ENCODE measurements around the gene TTBK2. TPM values are rescaled to one million over a fixed set of nuclear protein-coding genes. Genes with fewer than 3 reads are reported as not detected.

TTBK2 gene
- total and polyA plus RNA-seq, 10 donors = 1.4 to 27.8 (median 19.5) TPM

DNA sequence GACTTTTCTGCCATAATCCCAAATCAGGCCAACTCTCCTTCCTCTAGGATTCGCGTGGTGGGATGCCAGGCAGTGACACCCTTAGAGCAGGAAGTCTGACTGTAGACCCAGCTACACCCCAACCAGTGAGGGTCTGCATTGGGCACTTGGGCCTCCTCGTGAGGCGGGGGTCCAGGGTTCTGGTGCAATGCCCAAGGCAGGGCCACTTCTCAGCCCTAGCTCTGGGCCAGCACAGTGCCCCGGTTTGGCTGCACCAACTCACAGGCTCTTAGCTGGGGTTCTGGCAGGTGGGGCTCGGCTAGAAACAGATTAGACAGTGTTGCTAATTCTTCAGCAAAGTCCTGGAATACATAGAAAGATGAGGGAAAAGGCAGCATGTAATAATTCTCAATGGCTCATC lies 196.3 kb downstream of the TTBK2 start:
- H3K4me1 ChIP-seq = no peaks in the 10 kb centered on the region
- H3K9me3 ChIP-seq = no peaks in the 10 kb centered on the region
- no peak overlapping the region for H3K27ac ChIP-seq
- H3K27me3 ChIP-seq (replicated peaks in 1 of 7) = no peaks in the 10 kb centered on the region
- peaks cover 0 to 100% (median 82%) of the 10 kb centered on the region in 6 donors for H3K36me3 ChIP-seq
- DNase-seq = no peak
- no peak overlapping the region for H3K4me3 ChIP-seq
- intact Hi-C loops (cut with DNase I; ENCODE audit: low total_unique reads) = no loop called here
- TF ChIP-seq POLR2AphosphoS5 (IDR thresholded peaks at IDR 0.05) (no peak), POLR2A (IDR thresholded peaks at IDR 0.05) (no peak)
- TF ChIP-seq, protein P1, sequence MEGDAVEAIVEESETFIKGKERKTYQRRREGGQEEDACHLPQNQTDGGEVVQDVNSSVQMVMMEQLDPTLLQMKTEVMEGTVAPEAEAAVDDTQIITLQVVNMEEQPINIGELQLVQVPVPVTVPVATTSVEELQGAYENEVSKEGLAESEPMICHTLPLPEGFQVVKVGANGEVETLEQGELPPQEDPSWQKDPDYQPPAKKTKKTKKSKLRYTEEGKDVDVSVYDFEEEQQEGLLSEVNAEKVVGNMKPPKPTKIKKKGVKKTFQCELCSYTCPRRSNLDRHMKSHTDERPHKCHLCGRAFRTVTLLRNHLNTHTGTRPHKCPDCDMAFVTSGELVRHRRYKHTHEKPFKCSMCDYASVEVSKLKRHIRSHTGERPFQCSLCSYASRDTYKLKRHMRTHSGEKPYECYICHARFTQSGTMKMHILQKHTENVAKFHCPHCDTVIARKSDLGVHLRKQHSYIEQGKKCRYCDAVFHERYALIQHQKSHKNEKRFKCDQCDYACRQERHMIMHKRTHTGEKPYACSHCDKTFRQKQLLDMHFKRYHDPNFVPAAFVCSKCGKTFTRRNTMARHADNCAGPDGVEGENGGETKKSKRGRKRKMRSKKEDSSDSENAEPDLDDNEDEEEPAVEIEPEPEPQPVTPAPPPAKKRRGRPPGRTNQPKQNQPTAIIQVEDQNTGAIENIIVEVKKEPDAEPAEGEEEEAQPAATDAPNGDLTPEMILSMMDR (IDR thresholded peaks at IDR 0.05 in 8 of 11, conservative IDR thresholded peaks at IDR 0.05 in 3 of 11) = no peak
- WGBS, 5 donors = 90 to 97% (median 92%) methylated on average over 5 to 6 of the region's 6 CpGs

DNA sequence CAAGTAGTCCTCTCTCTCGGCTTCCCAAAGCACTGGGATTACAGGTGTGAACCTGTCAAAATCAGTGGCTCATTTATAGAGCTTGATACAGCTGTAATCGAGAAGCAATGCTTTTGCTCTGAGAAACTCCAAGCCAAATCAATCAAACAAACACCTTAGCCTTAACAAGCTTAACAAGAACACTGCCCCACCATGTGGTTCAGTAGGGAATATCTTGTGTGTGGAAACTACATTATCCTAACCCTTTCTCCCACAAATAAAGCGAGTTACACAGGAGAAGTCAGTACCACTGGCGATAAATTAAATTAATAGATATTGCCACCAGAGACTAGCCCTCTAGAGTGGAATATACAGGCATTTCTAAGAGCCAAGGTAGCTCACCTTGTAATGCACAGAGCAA lies 197.5 kb downstream of the TTBK2 start:
- Histone ChIP-seq H3K36me3 (peaks cover 0 to 100% (median 79%) of the 10 kb centered on the region in 6 donors), H3K9me3 (no peaks in the 10 kb centered on the region), H3K4me1 (no peaks in the 10 kb centered on the region), H3K4me3 (no peak overlapping the region), H3K27ac (no peak overlapping the region), H3K27me3 (replicated peaks in 1 of 7) (no peaks in the 10 kb centered on the region)
- WGBS, 5 donors = 91 to 97% (median 95%) methylated on average over 4 of the region's 4 CpGs
- intact Hi-C loops (cut with DNase I; ENCODE audit: low total_unique reads) = no loop called here
- no peak for DNase-seq
- no peak for TF ChIP-seq POLR2A (IDR thresholded peaks at IDR 0.05)
- TF ChIP-seq POLR2AphosphoS5 (IDR thresholded peaks at IDR 0.05) = no peak
- TF ChIP-seq, protein P1 (IDR thresholded peaks at IDR 0.05 in 8 of 11, conservative IDR thresholded peaks at IDR 0.05 in 3 of 11) = no peak

DNA sequence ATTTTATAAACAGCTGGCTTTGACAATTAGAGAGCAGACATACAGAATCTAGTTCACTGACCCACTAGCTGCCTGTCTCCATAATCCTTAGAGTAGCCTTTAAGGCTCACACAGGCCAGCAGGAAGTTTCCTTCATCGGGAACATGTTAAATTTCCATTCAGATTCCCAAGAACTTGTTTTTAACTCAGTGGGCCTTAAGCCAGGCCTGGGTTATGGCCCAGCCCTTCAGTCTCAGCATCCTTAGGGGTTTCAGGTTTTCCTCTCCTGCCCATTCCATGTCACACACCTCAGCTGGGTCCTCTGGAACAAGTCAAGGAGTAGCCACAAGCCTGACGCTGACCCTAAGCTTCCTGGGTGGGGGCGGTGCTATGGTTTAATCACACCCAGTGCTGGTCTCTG lies 198.7 kb downstream of the TTBK2 start:
- Histone ChIP-seq H3K27ac (no peak overlapping the region), H3K4me3 (no peak overlapping the region), H3K36me3 (peaks cover 0 to 100% (median 68%) of the 10 kb centered on the region in 6 donors), H3K9me3 (no peaks in the 10 kb centered on the region), H3K4me1 (no peaks in the 10 kb centered on the region), H3K27me3 (replicated peaks in 1 of 7) (no peaks in the 10 kb centered on the region)
- intact Hi-C loops (cut with DNase I; ENCODE audit: low total_unique reads) = no loop called here
- no peak for DNase-seq
- TF ChIP-seq, protein P1 (IDR thresholded peaks at IDR 0.05 in 8 of 11, conservative IDR thresholded peaks at IDR 0.05 in 3 of 11) = no peak
- no peak for TF ChIP-seq POLR2A (IDR thresholded peaks at IDR 0.05)
- TF ChIP-seq POLR2AphosphoS5 (IDR thresholded peaks at IDR 0.05) = no peak
- 70 to 91% (median 81%) methylated on average over 3 of the region's 3 CpGs for WGBS, 5 donors

DNA sequence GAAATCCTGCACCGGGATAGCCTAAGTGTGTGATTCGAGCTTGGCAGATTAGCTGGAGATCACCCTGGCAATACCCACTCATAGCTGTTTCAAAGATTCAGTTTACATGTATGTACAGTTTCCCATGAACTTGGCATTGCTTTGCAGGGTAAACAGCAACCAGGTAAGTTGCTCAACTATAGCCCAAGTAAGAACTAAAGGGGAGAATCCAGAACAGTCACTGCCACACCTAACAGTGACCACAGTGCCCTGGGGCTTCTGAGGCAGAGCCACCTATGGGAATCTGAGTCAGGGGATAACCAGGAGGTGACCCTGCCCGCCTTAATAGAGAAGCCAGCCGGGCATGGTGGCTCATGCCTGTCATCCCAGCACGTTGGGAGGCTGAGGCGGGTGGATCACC lies 199.6 kb downstream of the TTBK2 start:
- DNase-seq = no peak
- intact Hi-C loops (cut with DNase I; ENCODE audit: low total_unique reads) = no loop called here
- Histone ChIP-seq H3K9me3 (no peaks in the 10 kb centered on the region), H3K4me1 (no peaks in the 10 kb centered on the region), H3K27me3 (replicated peaks in 1 of 7) (no peaks in the 10 kb centered on the region), H3K27ac (no peak overlapping the region), H3K4me3 (no peak overlapping the region), H3K36me3 (peaks cover 0 to 95% (median 59%) of the 10 kb centered on the region in 6 donors)
- TF ChIP-seq POLR2A (IDR thresholded peaks at IDR 0.05) = no peak
- no peak for TF ChIP-seq POLR2AphosphoS5 (IDR thresholded peaks at IDR 0.05)
- TF ChIP-seq, protein P1 (IDR thresholded peaks at IDR 0.05 in 8 of 11, conservative IDR thresholded peaks at IDR 0.05 in 3 of 11) = no peak
- WGBS, 5 donors = 86 to 98% (median 88%) methylated on average over 3 to 6 of the region's 6 CpGs
